PFSK-1 (cell line): Measurements from ENCODE around the gene FAM216B.

Experiments used
- POLR2AphosphoS5 ChIP-seq: IDR thresholded peaks from 2 replicates; pipeline ENCODE4 v1.6.1; 2012; ENCODE audit warnings: low read depth, mild to moderate bottlenecking, control low read depth, low read length, moderate library complexity
- REST ChIP-seq, 2 experiments: IDR thresholded peaks; 2 replicates each; pipeline versions ENCODE4 v1.6.1 to v1.8.0; 2011 to 2012; ENCODE audit warnings: low read depth in 2 of 2, low read length in 2 of 2, control low read depth in 1 of 2, inconsistent platforms in 1 of 2, mild to moderate bottlenecking in 1 of 2, moderate library complexity in 1 of 2; ENCODE audit not compliant: insufficient read depth in 1 of 2
- TAF1 ChIP-seq: IDR thresholded peaks from 2 replicates; pipeline ENCODE4 v1.6.1; 2012; ENCODE audit warnings: low read length, control low read depth, borderline replicate concordance; ENCODE audit not compliant: insufficient read depth

DNA sequence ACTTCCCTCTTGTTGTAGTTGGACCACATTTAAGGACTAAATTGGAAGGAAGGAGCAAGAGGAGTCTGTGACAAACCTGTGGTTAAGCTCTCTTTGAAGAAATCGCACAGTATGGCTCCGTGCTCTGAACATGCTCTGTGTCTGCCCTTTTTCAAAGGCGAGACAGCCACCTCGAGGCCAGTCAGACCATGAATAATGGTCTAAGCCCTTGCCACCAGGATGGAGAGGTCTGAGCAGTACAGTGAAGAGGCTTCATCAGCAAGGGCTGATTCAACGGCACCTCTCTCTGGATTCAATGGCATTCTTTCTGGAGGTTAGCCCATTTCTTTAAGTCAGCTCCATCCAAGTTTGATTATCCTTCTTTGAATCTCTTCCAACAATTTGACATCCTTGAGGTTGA, 30.9 kb downstream of the FAM216B start:
- no peak for TF ChIP-seq REST (IDR thresholded peaks at IDR 0.05; ENCODE audit: insufficient read depth in 1 of 2, low read depth in 2 of 2, low read length in 2 of 2)
- no peak for TF ChIP-seq POLR2AphosphoS5
- no peak for TF ChIP-seq TAF1
